ENCODE results near the gene TEX2.

GRCh38 chr17:64129765-64130558 is 133.1 kb downstream of the TEX2 start, which contains the start of gene ERN1:
- TF ChIP-seq, protein P1, sequence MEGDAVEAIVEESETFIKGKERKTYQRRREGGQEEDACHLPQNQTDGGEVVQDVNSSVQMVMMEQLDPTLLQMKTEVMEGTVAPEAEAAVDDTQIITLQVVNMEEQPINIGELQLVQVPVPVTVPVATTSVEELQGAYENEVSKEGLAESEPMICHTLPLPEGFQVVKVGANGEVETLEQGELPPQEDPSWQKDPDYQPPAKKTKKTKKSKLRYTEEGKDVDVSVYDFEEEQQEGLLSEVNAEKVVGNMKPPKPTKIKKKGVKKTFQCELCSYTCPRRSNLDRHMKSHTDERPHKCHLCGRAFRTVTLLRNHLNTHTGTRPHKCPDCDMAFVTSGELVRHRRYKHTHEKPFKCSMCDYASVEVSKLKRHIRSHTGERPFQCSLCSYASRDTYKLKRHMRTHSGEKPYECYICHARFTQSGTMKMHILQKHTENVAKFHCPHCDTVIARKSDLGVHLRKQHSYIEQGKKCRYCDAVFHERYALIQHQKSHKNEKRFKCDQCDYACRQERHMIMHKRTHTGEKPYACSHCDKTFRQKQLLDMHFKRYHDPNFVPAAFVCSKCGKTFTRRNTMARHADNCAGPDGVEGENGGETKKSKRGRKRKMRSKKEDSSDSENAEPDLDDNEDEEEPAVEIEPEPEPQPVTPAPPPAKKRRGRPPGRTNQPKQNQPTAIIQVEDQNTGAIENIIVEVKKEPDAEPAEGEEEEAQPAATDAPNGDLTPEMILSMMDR (IDR thresholded peaks at IDR 0.05), result no peak
- no peak for TF ChIP-seq EZH2 (IDR thresholded peaks at IDR 0.05; ENCODE audit: borderline replicate concordance, insufficient read depth, low read depth, low read length, poor library complexity, severe bottlenecking)
